Peyer's patch (tissue), 4 donors: ENCODE results near the gene CDH4.

Experiments
- POLR2A ChIP-seq, 2 donors: fragments of 450-650 bp; IDR thresholded peaks; one replicate each; pipeline ENCODE4 v1.5.1; 2017; ENCODE audit warnings: antibody characterized with exemption in 2 of 2, mild to moderate bottlenecking in 2 of 2, moderate library complexity in 2 of 2
- TF ChIP-seq, protein P1 (sequence below), 6 experiments: fragments of 450-650 bp in 4 of 6; fragments of 200-600 bp in 2 of 6; sonication (generic) in 1 of 6; IDR thresholded peaks; one replicate each; pipeline ENCODE4 v1.5.1; 2017 to 2019; ENCODE audit warnings: antibody characterized with exemption in 6 of 6, mild to moderate bottlenecking in 3 of 6, moderate library complexity in 1 of 6

DNA sequence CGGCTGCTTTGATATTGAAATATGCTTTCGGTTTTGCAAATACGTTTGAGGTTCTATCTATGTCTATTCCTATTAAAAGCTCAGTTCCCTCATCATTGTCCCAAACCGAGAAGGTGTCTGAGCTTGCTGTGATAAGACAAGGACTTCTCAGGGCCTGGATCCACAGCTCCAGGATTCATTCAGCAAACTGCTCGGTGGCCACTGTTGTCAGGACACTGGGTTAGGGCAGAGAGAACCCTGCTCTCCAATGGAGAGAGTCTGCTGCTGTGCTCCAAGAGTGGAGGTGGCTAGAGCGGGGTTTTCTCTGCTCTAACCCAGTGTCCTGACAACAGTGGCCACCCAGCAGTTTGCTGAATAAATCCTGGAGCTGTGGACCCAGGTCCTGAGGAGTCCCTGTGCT is 198.5 kb downstream of the CDH4 start:
- TF ChIP-seq, protein P1, sequence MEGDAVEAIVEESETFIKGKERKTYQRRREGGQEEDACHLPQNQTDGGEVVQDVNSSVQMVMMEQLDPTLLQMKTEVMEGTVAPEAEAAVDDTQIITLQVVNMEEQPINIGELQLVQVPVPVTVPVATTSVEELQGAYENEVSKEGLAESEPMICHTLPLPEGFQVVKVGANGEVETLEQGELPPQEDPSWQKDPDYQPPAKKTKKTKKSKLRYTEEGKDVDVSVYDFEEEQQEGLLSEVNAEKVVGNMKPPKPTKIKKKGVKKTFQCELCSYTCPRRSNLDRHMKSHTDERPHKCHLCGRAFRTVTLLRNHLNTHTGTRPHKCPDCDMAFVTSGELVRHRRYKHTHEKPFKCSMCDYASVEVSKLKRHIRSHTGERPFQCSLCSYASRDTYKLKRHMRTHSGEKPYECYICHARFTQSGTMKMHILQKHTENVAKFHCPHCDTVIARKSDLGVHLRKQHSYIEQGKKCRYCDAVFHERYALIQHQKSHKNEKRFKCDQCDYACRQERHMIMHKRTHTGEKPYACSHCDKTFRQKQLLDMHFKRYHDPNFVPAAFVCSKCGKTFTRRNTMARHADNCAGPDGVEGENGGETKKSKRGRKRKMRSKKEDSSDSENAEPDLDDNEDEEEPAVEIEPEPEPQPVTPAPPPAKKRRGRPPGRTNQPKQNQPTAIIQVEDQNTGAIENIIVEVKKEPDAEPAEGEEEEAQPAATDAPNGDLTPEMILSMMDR (IDR thresholded peaks at IDR 0.05): no peak
- TF ChIP-seq POLR2A (IDR thresholded peaks at IDR 0.05): no peak
